ENCODE results near the gene GNG14.
"Not testable (repeated sequence)": the region's sequence is repeated elsewhere in the genome, so short reads cannot be mapped to it uniquely, and the experiment has no call there.

Gene GNG14

GRCh38 chr19:12695096-12695495 lies 7.3 kb downstream of the GNG14 start:
- Histone ChIP-seq H3K9me3 (ENCODE audit: control insufficient read depth, low read length) (no peaks in the 10 kb centered on the region), H3K36me3 (ENCODE audit: control insufficient read depth, insufficient read depth, low read length) (no peaks in the 10 kb centered on the region), H3K4me1 (ENCODE audit: control insufficient read depth, insufficient read depth, low read length, poor library complexity, severe bottlenecking) (peaks cover 11% of the 10 kb centered on the region), H3K4me3 (ENCODE audit: insufficient read depth, low read depth, low read length, poor library complexity, severe bottlenecking) (no peak overlapping the region), H3K27me3 (replicated peaks; ENCODE audit: control insufficient read depth, insufficient read depth, low read length, poor library complexity, severe bottlenecking) (no peaks in the 10 kb centered on the region), H3K27ac (ENCODE audit: insufficient read depth, low read length, poor library complexity, severe bottlenecking) (no peak overlapping the region)
- DNase-seq = no peak

- Histone ChIP-seq H3K27ac (ENCODE audit: insufficient read depth, low read length, poor library complexity, severe bottlenecking) (no peak overlapping the region), H3K4me3 (ENCODE audit: insufficient read depth, low read depth, low read length, poor library complexity, severe bottlenecking) (peak overlapping the region; percentile 72)
Observed at GRCh38 chr19:12695514-12695913, 7.7 kb downstream of the GNG14 start.

GRCh38 chr19:12695997-12696365 lies 8.2 kb downstream of the GNG14 start:
- no peak for DNase-seq
- Histone ChIP-seq H3K9me3 (ENCODE audit: control insufficient read depth, low read length) (no peaks in the 10 kb centered on the region), H3K36me3 (ENCODE audit: control insufficient read depth, insufficient read depth, low read length) (peaks cover 3% of the 10 kb centered on the region), H3K4me3 (ENCODE audit: insufficient read depth, low read depth, low read length, poor library complexity, severe bottlenecking) (peak overlapping the region; percentile 72), H3K27me3 (replicated peaks; ENCODE audit: control insufficient read depth, insufficient read depth, low read length, poor library complexity, severe bottlenecking) (no peaks in the 10 kb centered on the region), H3K4me1 (ENCODE audit: control insufficient read depth, insufficient read depth, low read length, poor library complexity, severe bottlenecking) (peaks cover 11% of the 10 kb centered on the region), H3K27ac (ENCODE audit: insufficient read depth, low read length, poor library complexity, severe bottlenecking) (peak overlapping the region; percentile 82)

More at GRCh38 chr19:12695514-12695913, 7.7 kb downstream of the GNG14 start:
- Histone ChIP-seq H3K36me3 (ENCODE audit: control insufficient read depth, insufficient read depth, low read length) (no peaks in the 10 kb centered on the region), H3K9me3 (ENCODE audit: control insufficient read depth, low read length) (no peaks in the 10 kb centered on the region), H3K4me1 (ENCODE audit: control insufficient read depth, insufficient read depth, low read length, poor library complexity, severe bottlenecking) (peaks cover 11% of the 10 kb centered on the region), H3K27me3 (replicated peaks; ENCODE audit: control insufficient read depth, insufficient read depth, low read length, poor library complexity, severe bottlenecking) (no peaks in the 10 kb centered on the region)
- no peak for DNase-seq

- Histone ChIP-seq H3K27me3 (replicated peaks; ENCODE audit: control insufficient read depth, insufficient read depth, low read length, poor library complexity, severe bottlenecking) (no peaks in the 10 kb centered on the region), H3K27ac (ENCODE audit: insufficient read depth, low read length, poor library complexity, severe bottlenecking) (peak within 1 kb of the TSS; percentile 82), H3K4me1 (ENCODE audit: control insufficient read depth, insufficient read depth, low read length, poor library complexity, severe bottlenecking) (peaks cover 11% of the 10 kb centered on the region), H3K36me3 (ENCODE audit: control insufficient read depth, insufficient read depth, low read length) (peaks cover 10% of the 10 kb centered on the region), H3K4me3 (ENCODE audit: insufficient read depth, low read depth, low read length, poor library complexity, severe bottlenecking) (peak within 1 kb of the TSS; percentile 72), H3K9me3 (ENCODE audit: control insufficient read depth, low read length) (no peaks in the 10 kb centered on the region)
- DNase-seq = peak; percentile 93 to 96 (median 94)
Observed at GRCh38 chr19:12696366-12697335, 8.9 kb downstream of the GNG14 start, which contains the start of gene FBXW9. Gene FBXW9 (minus strand): TSS chr19:12696631. CDS start chr19:12696581, 50 bp downstream.

GRCh38 chr19:12697425-12697824 lies 9.6 kb downstream of the GNG14 start:
- H3K9me3 ChIP-seq (ENCODE audit: control insufficient read depth, low read length); H3K27me3 ChIP-seq (replicated peaks; ENCODE audit: control insufficient read depth, insufficient read depth, low read length, poor library complexity, severe bottlenecking); H3K4me3 ChIP-seq (ENCODE audit: insufficient read depth, low read depth, low read length, poor library complexity, severe bottlenecking); DNase-seq; H3K27ac ChIP-seq (ENCODE audit: insufficient read depth, low read length, poor library complexity, severe bottlenecking): not testable (repeated sequence)
- H3K4me1 ChIP-seq (ENCODE audit: control insufficient read depth, insufficient read depth, low read length, poor library complexity, severe bottlenecking) = peaks cover 11% of the 10 kb centered on the region
- peaks cover 16% of the 10 kb centered on the region for H3K36me3 ChIP-seq (ENCODE audit: control insufficient read depth, insufficient read depth, low read length)

- no peak overlapping the region for H3K4me3 ChIP-seq (ENCODE audit: insufficient read depth, low read depth, low read length, poor library complexity, severe bottlenecking)
- no peak overlapping the region for H3K27ac ChIP-seq (ENCODE audit: insufficient read depth, low read length, poor library complexity, severe bottlenecking)
- peaks cover 11% of the 10 kb centered on the region for H3K4me1 ChIP-seq (ENCODE audit: control insufficient read depth, insufficient read depth, low read length, poor library complexity, severe bottlenecking)
- H3K27me3 ChIP-seq (replicated peaks; ENCODE audit: control insufficient read depth, insufficient read depth, low read length, poor library complexity, severe bottlenecking) = no peaks in the 10 kb centered on the region
- no peak for DNase-seq
- H3K9me3 ChIP-seq (ENCODE audit: control insufficient read depth, low read length) = no peaks in the 10 kb centered on the region
- peaks cover 23% of the 10 kb centered on the region for H3K36me3 ChIP-seq (ENCODE audit: control insufficient read depth, insufficient read depth, low read length)
Observed at GRCh38 chr19:12698138-12698537, 10.3 kb downstream of the GNG14 start.

- H3K27me3 ChIP-seq (replicated peaks; ENCODE audit: control insufficient read depth, insufficient read depth, low read length, poor library complexity, severe bottlenecking) = no peaks in the 10 kb centered on the region
- no peak overlapping the region for H3K27ac ChIP-seq (ENCODE audit: insufficient read depth, low read length, poor library complexity, severe bottlenecking)
- H3K36me3 ChIP-seq (ENCODE audit: control insufficient read depth, insufficient read depth, low read length) = peaks cover 54% of the 10 kb centered on the region
- H3K4me1 ChIP-seq (ENCODE audit: control insufficient read depth, insufficient read depth, low read length, poor library complexity, severe bottlenecking) = no peaks in the 10 kb centered on the region
- no peaks in the 10 kb centered on the region for H3K9me3 ChIP-seq (ENCODE audit: control insufficient read depth, low read length)
- H3K4me3 ChIP-seq (ENCODE audit: insufficient read depth, low read depth, low read length, poor library complexity, severe bottlenecking) = no peak overlapping the region
- DNase-seq = no peak
Observed at GRCh38 chr19:12701596-12702282, 13.9 kb downstream of the GNG14 start.

GRCh38 chr19:12703046-12703445 lies 15.2 kb downstream of the GNG14 start:
- no peaks in the 10 kb centered on the region for H3K4me1 ChIP-seq (ENCODE audit: control insufficient read depth, insufficient read depth, low read length, poor library complexity, severe bottlenecking)
- no peaks in the 10 kb centered on the region for H3K9me3 ChIP-seq (ENCODE audit: control insufficient read depth, low read length)
- H3K36me3 ChIP-seq (ENCODE audit: control insufficient read depth, insufficient read depth, low read length) = peaks cover 54% of the 10 kb centered on the region
- no peak overlapping the region for H3K27ac ChIP-seq (ENCODE audit: insufficient read depth, low read length, poor library complexity, severe bottlenecking)
- H3K27me3 ChIP-seq (replicated peaks; ENCODE audit: control insufficient read depth, insufficient read depth, low read length, poor library complexity, severe bottlenecking) = no peaks in the 10 kb centered on the region
- no peak overlapping the region for H3K4me3 ChIP-seq (ENCODE audit: insufficient read depth, low read depth, low read length, poor library complexity, severe bottlenecking)
- DNase-seq = no peak

- Histone ChIP-seq H3K36me3 (ENCODE audit: control insufficient read depth, insufficient read depth, low read length) (peaks cover 60% of the 10 kb centered on the region), H3K9me3 (ENCODE audit: control insufficient read depth, low read length) (no peaks in the 10 kb centered on the region), H3K4me3 (ENCODE audit: insufficient read depth, low read depth, low read length, poor library complexity, severe bottlenecking) (no peak overlapping the region), H3K27ac (ENCODE audit: insufficient read depth, low read length, poor library complexity, severe bottlenecking) (no peak overlapping the region), H3K27me3 (replicated peaks; ENCODE audit: control insufficient read depth, insufficient read depth, low read length, poor library complexity, severe bottlenecking) (no peaks in the 10 kb centered on the region), H3K4me1 (ENCODE audit: control insufficient read depth, insufficient read depth, low read length, poor library complexity, severe bottlenecking) (no peaks in the 10 kb centered on the region)
- no peak for DNase-seq
Observed at GRCh38 chr19:12705169-12705568, 17.4 kb downstream of the GNG14 start.
